ACC112 (cell line): ENCODE data around the gene CDH4.
"Not testable (repeated sequence)": the region's sequence is repeated elsewhere in the genome, so short reads cannot be mapped to it uniquely, and the experiment has no call there.

Experiments used
- H2AFZ ChIP-seq: fragments of 200-600 bp; sonication (generic); one replicate; pipeline ENCODE4 v1.6.0; 2017; ENCODE audit warnings: antibody characterized with exemption, low read length; ENCODE audit not compliant: unreplicated experiment
- H3K27ac ChIP-seq: fragments of 200-600 bp; sonication (generic); 2 replicates; pipeline ENCODE4 v1.5.1; 2014; ENCODE audit warnings: low read depth, mild to moderate bottlenecking, antibody characterized with exemption, low read length, moderate library complexity
- H3K27me3 ChIP-seq: fragments of 200-600 bp; sonication (generic); 2 replicates; pipeline ENCODE4 v1.6.1; 2014; ENCODE audit warnings: mild to moderate bottlenecking, antibody characterized with exemption, low read length, moderate library complexity, mixed read lengths; ENCODE audit not compliant: insufficient read depth
- H3K36me3 ChIP-seq: fragments of 200-600 bp; sonication (generic); 2 replicates; pipeline ENCODE4 v1.6.1; 2016; ENCODE audit warnings: mild to moderate bottlenecking, antibody characterized with exemption, low read length, moderate library complexity, mixed read lengths; ENCODE audit not compliant: insufficient read depth
- H3K4me1 ChIP-seq: fragments of 200-600 bp; sonication (generic); one replicate; pipeline ENCODE4 v1.6.1; 2016; ENCODE audit warnings: low read length, mixed read lengths; ENCODE audit not compliant: insufficient read depth, unreplicated experiment, control insufficient read depth
- H3K4me3 ChIP-seq: fragments of 200-600 bp; sonication (generic); 2 replicates; pipeline ENCODE4 v1.5.1; 2014; ENCODE audit warnings: mild to moderate bottlenecking, low read depth, low read length
- H3K79me2 ChIP-seq: fragments of 200-600 bp; sonication (generic); one replicate; pipeline ENCODE4 v1.6.0; 2016; ENCODE audit warnings: low read length; ENCODE audit not compliant: control insufficient read depth, unreplicated experiment, insufficient read depth

The CDH4 gene

DNA sequence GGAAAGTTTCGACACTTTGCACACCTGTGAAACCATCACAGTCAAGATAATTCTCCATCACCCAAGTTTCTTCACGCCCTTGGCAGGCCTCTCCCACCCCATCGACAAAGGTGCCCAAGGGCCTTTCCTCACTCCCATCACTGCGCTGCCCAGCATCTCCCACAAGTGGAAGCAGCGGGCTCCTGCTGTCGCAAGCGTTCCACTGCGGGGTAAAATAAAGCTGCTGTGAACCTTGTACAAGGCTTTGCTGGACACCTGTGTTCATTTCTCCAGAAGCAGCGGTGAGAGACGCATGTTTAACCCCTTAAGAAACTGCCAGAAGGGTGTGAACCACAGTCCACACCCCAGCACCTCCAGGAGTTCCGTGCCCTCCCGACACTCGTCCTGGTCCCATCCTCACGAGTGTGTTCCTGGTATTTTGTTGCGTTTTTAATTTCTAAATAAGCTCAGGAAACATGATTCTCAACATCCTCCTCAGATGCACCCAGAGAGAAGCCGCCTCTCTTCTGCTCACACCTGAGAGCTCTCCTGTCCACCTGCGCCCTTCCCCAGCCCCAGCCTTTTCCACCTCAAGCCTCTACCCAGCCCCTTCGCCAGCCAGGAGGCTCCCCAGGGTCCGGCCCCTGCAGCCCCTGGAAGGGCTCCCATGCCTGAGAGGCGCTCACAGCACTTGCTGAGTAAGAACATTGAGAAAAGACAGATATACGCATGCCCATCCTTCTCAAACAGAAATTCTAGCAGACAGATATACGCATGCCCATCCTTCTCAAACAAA, 716.2 kb downstream of the CDH4 start:
- Histone ChIP-seq H3K79me2 (no peaks in the 10 kb centered on the region), H3K4me1 (no peaks in the 10 kb centered on the region), H2AFZ (no peak overlapping the region), H3K27me3 (peaks cover 22% of the 10 kb centered on the region), H3K36me3 (peaks cover 11% of the 10 kb centered on the region; the same call in 1 of the 2 replicates), H3K27ac (no peak overlapping the region), H3K4me3 (no peak overlapping the region)

DNA sequence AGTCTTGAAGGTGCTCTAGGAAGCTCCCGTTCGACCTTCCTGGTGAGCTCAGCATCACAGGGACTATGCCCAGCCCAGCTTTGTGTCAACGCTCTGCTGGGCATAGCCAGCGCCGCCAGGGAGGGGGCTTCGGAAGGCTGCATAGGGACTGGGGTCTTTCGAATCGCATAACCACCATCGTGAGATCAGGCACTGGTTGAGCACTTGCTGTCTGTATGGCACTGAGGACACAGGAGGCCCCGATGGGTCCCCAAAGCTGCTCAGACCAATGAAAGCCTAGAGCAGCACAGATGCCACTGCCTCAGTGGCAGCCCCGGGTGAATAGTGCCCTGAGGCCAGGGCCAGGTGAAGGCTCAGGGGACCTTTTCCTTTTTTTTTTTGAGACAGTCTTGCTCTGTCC, 716.9 kb downstream of the CDH4 start:
- Histone ChIP-seq H2AFZ (no peak overlapping the region), H3K36me3 (peaks cover 13% of the 10 kb centered on the region; the same call in 1 of the 2 replicates)

DNA sequence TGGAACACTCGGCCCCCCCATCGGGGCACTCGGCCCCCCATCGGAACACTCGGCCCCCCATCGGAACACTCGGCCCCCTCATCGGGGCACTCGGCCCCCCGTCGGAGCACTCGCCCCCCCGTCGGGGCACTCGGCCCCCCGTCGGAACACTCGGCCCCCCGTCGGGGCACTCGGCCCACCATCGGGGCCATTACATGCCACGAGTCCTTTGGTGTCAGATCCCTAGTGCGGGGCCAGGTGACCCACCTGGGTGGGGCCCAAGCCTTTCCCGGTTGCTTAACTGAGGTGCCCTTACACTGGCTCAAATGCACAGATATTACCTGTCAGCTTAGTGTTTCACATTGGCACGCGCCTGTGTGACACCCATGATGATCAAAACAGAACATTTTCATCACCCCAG, 717.7 kb downstream of the CDH4 start:
- H3K4me1 ChIP-seq = no peaks in the 10 kb centered on the region
- peaks cover 13% of the 10 kb centered on the region; the same call in 1 of the 2 replicates for H3K36me3 ChIP-seq
- no peak overlapping the region for H3K4me3 ChIP-seq
- H3K27ac ChIP-seq = no peak overlapping the region
- peaks cover 20% of the 10 kb centered on the region for H3K27me3 ChIP-seq
- H2AFZ ChIP-seq = no peak overlapping the region
- H3K79me2 ChIP-seq = no peaks in the 10 kb centered on the region

More for the DNA sequence above, 716.9 kb downstream of the CDH4 start:
- no peak overlapping the region for H3K4me3 ChIP-seq
- no peaks in the 10 kb centered on the region for H3K79me2 ChIP-seq
- H3K27ac ChIP-seq = no peak overlapping the region
- no peaks in the 10 kb centered on the region for H3K4me1 ChIP-seq
- H3K27me3 ChIP-seq = peaks cover 22% of the 10 kb centered on the region

DNA sequence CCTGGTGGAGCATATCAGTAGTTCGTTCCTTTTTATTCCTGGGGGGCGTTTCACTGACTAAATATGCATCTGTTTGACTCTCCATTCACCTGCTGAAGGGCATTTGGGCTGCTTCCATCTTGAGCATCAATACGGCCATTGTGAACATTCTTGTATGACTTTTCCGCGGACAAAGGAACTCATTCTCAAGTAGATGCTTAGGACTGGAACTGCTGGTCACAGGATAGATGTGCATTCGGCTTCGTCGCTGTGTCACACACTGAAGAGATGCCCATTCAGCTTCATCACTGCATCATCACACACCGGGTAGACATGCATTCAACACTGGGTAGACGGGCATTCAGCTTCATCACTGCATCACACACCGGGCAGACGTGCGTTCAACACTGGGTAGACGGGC, 718.3 kb downstream of the CDH4 start:
- no peaks in the 10 kb centered on the region for H3K4me1 ChIP-seq
- no peak overlapping the region for H3K4me3 ChIP-seq
- no peak overlapping the region for H2AFZ ChIP-seq
- peaks cover 14% of the 10 kb centered on the region for H3K27me3 ChIP-seq
- no peaks in the 10 kb centered on the region for H3K79me2 ChIP-seq
- H3K36me3 ChIP-seq = peaks cover 13% of the 10 kb centered on the region; the same call in 1 of the 2 replicates
- no peak overlapping the region for H3K27ac ChIP-seq

DNA sequence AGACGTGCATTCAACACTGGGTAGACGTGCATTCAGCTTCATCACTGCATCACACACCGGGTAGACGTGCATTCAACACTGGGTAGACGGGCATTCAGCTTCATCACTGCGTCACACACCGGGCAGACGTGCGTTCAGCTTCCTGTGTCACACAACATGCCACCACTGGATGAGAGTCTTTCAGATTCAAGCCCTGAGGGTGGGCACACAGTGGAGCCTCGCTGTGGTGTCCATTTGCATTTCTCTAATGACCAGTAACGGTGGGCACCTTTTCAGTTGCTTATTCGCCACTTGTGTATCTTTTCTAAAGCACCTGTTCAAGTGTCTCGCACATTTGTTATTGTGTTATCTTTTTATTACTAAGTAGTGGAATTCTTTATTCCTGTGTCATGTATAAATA, 719.5 kb downstream of the CDH4 start:
- not testable (repeated sequence) for H2AFZ ChIP-seq, H3K4me1 ChIP-seq, H3K79me2 ChIP-seq, H3K27ac ChIP-seq, H3K27me3 ChIP-seq, H3K4me3 ChIP-seq
- peaks cover 13% of the 10 kb centered on the region; the same call in 1 of the 2 replicates for H3K36me3 ChIP-seq

DNA sequence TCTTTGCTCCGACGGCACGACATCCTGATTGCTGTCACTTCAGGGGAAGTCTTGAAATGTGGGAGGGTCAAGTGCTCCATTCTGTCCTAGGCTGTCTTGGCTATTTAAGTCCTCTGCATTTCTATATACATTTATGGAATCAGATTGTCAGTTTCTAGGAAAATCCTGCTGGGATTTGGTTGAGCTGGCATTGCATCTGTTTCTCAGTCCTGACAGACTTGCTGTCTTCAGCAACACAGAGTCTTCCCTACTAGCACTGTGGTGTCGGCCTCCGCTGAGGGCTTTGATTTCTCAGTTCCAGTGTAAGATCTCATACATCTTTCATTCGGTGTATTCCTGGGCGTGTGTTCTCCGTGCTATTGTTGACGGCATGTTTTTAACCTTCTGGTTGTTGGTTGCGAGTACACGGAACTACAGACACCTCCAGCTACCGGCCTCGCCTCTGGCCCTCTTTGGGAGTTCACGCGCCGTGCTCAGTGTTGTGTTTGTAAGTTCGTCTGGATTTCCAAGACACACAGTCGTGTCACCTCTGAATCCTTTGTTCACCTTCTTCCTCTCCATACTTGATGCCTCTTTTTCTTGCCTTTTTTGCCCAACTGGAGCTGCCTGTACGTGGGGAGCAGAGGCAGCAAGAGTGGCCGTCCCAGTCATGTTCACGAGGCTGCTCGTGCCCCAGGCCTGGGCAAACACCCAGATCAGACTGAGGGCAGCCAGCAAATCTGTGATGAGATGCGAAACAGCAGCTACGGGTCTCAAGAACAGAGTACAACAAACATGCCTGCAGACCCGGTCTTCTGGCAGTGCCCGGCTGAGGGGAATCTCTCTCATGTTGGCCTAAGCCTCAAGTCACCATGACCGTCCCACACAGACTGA, 720.8 kb downstream of the CDH4 start:
- Histone ChIP-seq H2AFZ (no peak overlapping the region), H3K4me3 (no peak overlapping the region), H3K79me2 (no peaks in the 10 kb centered on the region), H3K27me3 (no peaks in the 10 kb centered on the region), H3K36me3 (peaks cover 13% of the 10 kb centered on the region; the same call in 1 of the 2 replicates), H3K27ac (no peak overlapping the region), H3K4me1 (no peaks in the 10 kb centered on the region)

DNA sequence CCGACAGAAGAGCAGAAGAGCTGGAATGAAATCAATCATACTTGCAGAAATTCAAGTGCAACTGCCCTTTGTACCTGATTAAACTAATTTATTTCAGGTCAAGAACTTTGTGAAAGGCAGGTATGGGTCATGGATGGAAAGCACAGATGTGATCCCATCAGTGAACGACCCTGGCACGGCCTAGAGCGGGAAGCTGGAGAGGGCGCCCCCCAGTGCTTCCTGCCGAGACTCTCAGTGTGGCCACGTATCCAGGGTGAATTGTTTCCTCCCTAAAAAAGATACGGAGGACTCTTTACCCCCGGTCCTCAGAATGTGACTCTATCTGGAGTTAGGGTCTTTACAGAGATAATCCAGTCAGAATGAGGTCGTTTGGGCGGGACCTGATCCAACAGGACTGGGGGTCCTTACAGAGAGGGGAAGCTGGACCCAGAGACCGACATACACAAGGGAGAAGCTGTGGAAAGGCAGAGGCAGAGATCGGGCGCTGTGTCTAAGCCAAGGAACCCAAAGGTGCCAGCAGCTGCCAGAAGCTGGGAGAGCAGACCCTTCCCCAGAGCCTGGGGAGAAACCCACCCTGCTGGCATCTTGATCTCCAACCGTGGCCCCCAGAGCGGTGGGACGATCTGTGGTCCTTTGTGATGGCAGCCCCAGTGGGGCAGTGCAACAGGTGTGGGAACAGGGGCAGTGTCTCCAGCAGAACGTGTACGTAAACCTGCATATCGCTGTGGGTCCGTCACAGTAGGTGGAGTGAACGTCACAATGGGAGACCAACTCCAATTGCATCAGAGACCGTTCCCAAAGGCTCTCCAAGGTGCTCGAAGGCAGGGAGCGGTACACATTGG, 721.7 kb downstream of the CDH4 start:
- Histone ChIP-seq H3K4me1 (no peaks in the 10 kb centered on the region), H3K27me3 (no peaks in the 10 kb centered on the region), H3K4me3 (no peak overlapping the region), H3K27ac (no peak overlapping the region), H3K36me3 (peaks cover 13% of the 10 kb centered on the region; the same call in 1 of the 2 replicates), H3K79me2 (no peaks in the 10 kb centered on the region), H2AFZ (no peak overlapping the region)

DNA sequence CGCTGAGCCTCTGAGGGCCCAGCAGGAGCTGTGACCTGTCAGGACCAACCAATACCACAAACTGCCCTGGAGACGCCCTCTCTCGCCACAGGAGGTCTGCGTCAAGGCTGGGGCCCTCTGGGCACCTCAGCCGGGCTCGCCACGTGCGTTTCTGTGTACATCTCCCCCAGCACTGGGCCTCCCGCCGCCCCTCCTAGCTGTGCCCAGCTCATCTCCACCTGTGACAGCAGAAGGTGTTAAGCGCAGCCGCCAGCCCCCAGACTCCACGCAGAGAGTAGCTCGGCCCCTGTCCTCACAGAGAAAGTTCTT, 722.2 kb downstream of the CDH4 start:
- no peaks in the 10 kb centered on the region for H3K79me2 ChIP-seq
- no peaks in the 10 kb centered on the region for H3K27me3 ChIP-seq
- H2AFZ ChIP-seq = no peak overlapping the region
- peaks cover 13% of the 10 kb centered on the region; the same call in 1 of the 2 replicates for H3K36me3 ChIP-seq
- H3K4me3 ChIP-seq = no peak overlapping the region
- no peaks in the 10 kb centered on the region for H3K4me1 ChIP-seq
- H3K27ac ChIP-seq = no peak overlapping the region

DNA sequence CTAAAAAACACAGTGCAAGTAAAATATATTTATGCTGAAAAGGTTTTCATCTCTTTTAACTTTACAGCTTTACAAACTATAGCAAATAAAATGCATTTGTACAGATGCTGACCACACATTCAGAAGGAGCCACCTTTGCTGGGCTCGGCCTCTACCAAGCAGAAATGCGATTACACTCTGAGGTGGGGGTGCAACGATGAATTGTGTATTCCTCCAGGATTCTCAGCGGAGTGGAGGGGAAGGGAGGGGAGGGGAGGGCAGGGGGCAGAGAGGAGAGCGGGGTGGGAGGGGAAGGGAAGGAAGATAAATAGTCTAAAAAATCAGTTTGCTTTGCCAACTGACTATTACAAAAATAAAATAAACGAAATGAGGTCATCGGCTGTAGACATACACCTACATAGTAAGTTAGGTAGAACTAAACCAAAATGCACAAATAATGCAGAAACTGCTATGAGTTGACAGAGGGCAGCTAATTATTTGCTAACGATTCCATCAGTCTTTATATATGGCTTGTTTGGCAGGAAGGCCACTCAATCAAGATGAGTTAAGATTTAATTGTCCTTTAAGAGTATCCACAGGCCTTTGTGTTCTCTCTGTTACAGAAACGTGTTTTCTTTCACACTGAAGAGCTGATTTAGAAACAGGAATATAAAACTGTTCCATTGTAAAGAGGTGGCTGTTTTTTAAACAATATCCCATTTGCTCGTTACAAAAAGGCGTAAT, 723.5 kb downstream of the CDH4 start:
- Histone ChIP-seq H3K4me3 (no peak overlapping the region), H3K4me1 (no peaks in the 10 kb centered on the region), H3K27me3 (no peaks in the 10 kb centered on the region), H3K27ac (no peak overlapping the region), H3K36me3 (peaks cover 13% of the 10 kb centered on the region; the same call in 1 of the 2 replicates), H3K79me2 (no peaks in the 10 kb centered on the region), H2AFZ (no peak overlapping the region)

DNA sequence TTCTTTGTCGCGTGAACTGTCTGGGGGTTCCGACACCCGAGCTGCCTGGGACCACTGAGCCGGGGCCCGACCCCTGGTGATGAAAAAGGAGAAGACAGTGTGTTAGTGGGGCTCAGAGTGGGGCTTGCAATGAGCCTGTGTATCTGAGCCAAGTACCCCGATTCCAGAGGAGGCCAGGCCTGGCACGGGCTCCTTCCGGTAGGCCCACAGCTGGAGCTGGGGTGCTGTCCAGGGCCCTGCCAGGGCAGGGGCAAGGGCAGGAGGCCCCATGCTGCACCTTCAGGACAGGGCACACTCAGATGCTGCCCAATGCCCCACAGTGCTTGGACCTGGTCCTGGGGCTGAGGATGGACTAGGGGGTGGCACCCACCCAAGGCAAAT, 724.2 kb downstream of the CDH4 start:
- H3K4me3 ChIP-seq = no peak overlapping the region
- no peak overlapping the region for H2AFZ ChIP-seq
- no peaks in the 10 kb centered on the region for H3K4me1 ChIP-seq
- no peaks in the 10 kb centered on the region for H3K79me2 ChIP-seq
- H3K27ac ChIP-seq = no peak overlapping the region
- no peaks in the 10 kb centered on the region for H3K27me3 ChIP-seq
- peaks cover 13% of the 10 kb centered on the region; the same call in 1 of the 2 replicates for H3K36me3 ChIP-seq
